ENCODE measurements around the gene PITX1. TPM values are rescaled to one million over a fixed set of nuclear protein-coding genes. Genes with fewer than 3 reads are reported as not detected.

The PITX1 gene
- total RNA-seq, 2 donors from 2014 or later: 0.81 to 0.97 TPM

GRCh38 chr5:135048286-135048685 is 14.3 kb upstream of the PITX1 start:
- no peak for DNase-seq (ENCODE audit: low spot score)
- intact Hi-C loops (cut with DNase I): no loop called here

GRCh38 chr5:135047347-135047695 is 13.3 kb upstream of the PITX1 start:
- no peak for DNase-seq (ENCODE audit: low spot score)

GRCh38 chr5:135046661-135047346 is 12.8 kb upstream of the PITX1 start:
- intact Hi-C loops (cut with DNase I): no loop called here
- no peak for DNase-seq (ENCODE audit: low spot score)

More at GRCh38 chr5:135047347-135047695, 13.3 kb upstream of the PITX1 start:
- intact Hi-C loops (cut with DNase I): no loop called here

GRCh38 chr5:135045488-135045887 is 11.5 kb upstream of the PITX1 start:
- no peak for DNase-seq (ENCODE audit: low spot score)
- intact Hi-C loops (cut with DNase I): no loop called here

GRCh38 chr5:135042595-135042994 is 8.6 kb upstream of the PITX1 start:
- no peak for DNase-seq (ENCODE audit: low spot score)
- intact Hi-C loops (cut with DNase I): no loop called here

- intact Hi-C loops (cut with DNase I): no loop called here
- no peak for DNase-seq (ENCODE audit: low spot score)
Measured at GRCh38 chr5:135041726-135042125, 7.7 kb upstream of the PITX1 start.

GRCh38 chr5:135041145-135041587 is 7.1 kb upstream of the PITX1 start:
- DNase-seq (ENCODE audit: low spot score): no peak
- intact Hi-C loops (cut with DNase I): no loop called here

- no peak for DNase-seq (ENCODE audit: low spot score)
Measured at GRCh38 chr5:135040333-135041144, 6.5 kb upstream of the PITX1 start.

GRCh38 chr5:135040034-135040332 is 6.0 kb upstream of the PITX1 start:
- DNase-seq (ENCODE audit: low spot score): no peak
- intact Hi-C loops (cut with DNase I): no loop called here

More at GRCh38 chr5:135040333-135041144, 6.5 kb upstream of the PITX1 start:
- intact Hi-C loops (cut with DNase I): no loop called here

GRCh38 chr5:135039271-135040033 is 5.4 kb upstream of the PITX1 start:
- no peak for DNase-seq (ENCODE audit: low spot score)
- intact Hi-C loops (cut with DNase I): loop anchor here in 1 of 2 donors (10.0 kb wide), 1 partner anchor 295 kb away; no protein-coding TSS in a partner anchor

- no peak for DNase-seq (ENCODE audit: low spot score)
- intact Hi-C loops (cut with DNase I): loop anchor here in 1 of 2 donors (10.0 kb wide), 1 partner anchor 296 kb away; no protein-coding TSS in a partner anchor
Measured at GRCh38 chr5:135038813-135039270, 4.8 kb upstream of the PITX1 start.

- no peak for DNase-seq (ENCODE audit: low spot score)
- intact Hi-C loops (cut with DNase I): loop anchor here in 1 of 2 donors (10.0 kb wide), 1 partner anchor 296 kb away; no protein-coding TSS in a partner anchor
Measured at GRCh38 chr5:135038205-135038812, 4.3 kb upstream of the PITX1 start.

- intact Hi-C loops (cut with DNase I): loop anchor here in 1 of 2 donors (10.0 kb wide), 1 partner anchor 297 kb away; no protein-coding TSS in a partner anchor
- no peak for DNase-seq (ENCODE audit: low spot score)
Measured at GRCh38 chr5:135037519-135038204, 3.6 kb upstream of the PITX1 start.

- DNase-seq (ENCODE audit: low spot score): no peak
- intact Hi-C loops (cut with DNase I): loop anchor here in 1 of 2 donors (10.0 kb wide), 1 partner anchor 298 kb away; no protein-coding TSS in a partner anchor
Measured at GRCh38 chr5:135036405-135036804, 2.4 kb upstream of the PITX1 start.

- no peak for DNase-seq (ENCODE audit: low spot score)
- intact Hi-C loops (cut with DNase I): loop anchor here in 1 of 2 donors (10.0 kb wide), 1 partner anchor 299 kb away; no protein-coding TSS in a partner anchor
Measured at GRCh38 chr5:135035678-135036030, 1.6 kb upstream of the PITX1 start.

- intact Hi-C loops (cut with DNase I): loop anchor here in 1 of 2 donors (10.0 kb wide), 1 partner anchor 300 kb away; no protein-coding TSS in a partner anchor
- DNase-seq (ENCODE audit: low spot score): no peak
Measured at GRCh38 chr5:135034963-135035677, 1.1 kb upstream of the PITX1 start.

GRCh38 chr5:135034236-135034962 is 371 bp upstream of the PITX1 start:
- intact Hi-C loops (cut with DNase I): loop anchor here in 1 of 2 donors (10.0 kb wide), 1 partner anchor 300 kb away; no protein-coding TSS in a partner anchor
- no peak for DNase-seq (ENCODE audit: low spot score)

Data from posterior vena cava (tissue), 2 donors.